Eye (tissue), 1 donor: ENCODE data around the gene CYRIA.

Source experiments
- DNase-seq: peaks from one replicate; pipeline ENCODE4 v3.0.0-alpha.2; 2015

CYRIA gene

GRCh38 chr2:16626997-16627605 lies 38.5 kb downstream of the CYRIA start:
- DNase-seq, result no peak

DNA sequence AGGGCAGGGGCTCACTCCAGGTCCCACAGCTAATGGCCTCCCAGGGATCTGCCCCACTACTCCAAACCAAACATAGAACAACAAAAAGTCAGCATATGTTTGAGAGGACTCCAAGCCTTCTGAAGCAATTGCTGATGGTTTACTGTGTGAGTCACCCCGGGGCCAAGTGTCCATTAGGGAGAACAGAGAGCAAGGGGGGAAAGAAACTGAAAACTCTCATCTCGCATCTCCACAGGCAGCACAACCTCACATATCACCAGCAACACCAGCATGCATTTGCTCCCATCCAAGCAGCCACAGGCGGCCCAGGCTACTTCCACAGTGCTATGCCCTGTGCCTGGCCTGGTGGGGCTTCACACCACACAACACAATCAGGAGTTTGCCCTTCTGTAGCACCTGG lies 39.1 kb downstream of the CYRIA start:
- DNase-seq, result no peak

- no peak for DNase-seq
Observed at GRCh38 chr2:16625759-16626158, 39.9 kb downstream of the CYRIA start.

GRCh38 chr2:16625201-16625729 lies 40.4 kb downstream of the CYRIA start:
- DNase-seq, result no peak

DNA sequence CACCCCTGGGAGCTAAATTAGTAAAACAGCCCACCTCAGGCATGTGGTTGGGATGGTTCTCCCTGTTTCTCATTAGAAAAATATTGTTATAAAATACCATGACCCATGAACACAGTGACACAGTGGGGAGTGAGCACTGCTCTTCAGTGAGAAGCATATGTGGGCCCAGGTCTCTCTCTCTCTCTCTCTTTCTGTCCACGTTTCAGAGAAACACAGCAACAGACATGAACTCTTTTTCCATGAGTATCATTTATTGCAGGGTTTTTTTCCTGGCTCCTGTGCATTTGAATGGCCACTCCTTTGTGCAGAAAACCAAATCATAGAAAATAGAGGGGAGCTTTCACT lies 41.2 kb downstream of the CYRIA start:
- no peak for DNase-seq

DNA sequence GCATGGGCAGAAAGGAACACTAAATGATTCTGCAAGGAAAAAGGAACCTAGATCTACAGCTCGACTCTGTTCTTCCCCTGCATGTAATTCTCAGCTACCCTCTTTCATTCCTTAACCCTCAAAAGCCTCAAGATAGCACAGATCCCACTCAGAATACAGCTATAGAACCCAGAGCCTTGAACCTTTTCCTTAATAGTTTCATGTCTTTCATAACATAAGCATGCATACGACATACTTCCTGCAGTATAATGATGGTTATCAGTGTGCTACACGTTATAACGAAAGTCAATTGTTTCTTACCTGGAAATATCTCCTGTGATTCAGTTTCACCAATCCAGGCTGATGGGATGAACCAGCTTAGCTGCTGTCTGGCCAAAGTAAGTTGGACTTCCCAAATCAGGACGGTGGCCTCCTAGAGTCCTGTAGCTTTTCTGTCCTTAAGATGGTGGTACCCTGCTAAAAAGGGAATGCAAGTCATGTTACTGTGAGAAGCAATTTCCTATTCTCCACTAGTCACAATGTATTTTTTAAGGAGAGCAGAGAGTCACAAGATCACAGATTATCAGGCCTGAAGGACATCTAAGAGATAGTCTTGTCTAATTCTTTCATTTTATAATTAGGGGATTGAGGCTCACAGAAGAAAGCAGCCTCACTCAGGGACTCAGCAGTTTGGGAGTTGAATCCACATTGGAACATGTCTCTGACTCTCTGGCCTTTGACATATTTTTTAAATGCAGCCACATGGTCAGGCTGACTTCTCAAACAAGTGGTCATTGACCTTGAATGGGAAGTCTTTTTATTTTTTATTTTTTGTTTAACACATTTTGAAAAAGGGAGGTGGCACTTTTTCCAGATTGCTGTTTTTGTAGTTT lies 41.8 kb downstream of the CYRIA start:
- DNase-seq, result no peak

DNA sequence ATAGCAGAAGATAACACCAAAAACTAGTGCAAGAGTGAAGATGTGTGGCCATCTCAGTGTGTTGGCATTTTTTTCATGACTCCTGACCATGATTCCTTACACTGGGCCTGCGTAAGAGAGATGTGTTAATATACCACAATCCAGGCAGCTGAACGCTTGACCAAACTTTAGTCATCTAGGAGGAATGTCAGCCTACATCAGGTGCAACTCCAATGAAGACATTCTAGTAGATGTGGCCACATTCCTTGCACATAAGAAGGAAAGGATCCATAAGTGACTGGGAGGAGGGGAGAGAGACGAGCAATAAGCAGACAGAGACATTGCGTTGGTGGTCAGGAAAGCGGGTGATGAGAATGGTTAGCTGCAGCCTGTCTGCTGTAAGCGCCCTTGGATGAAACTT lies 42.6 kb downstream of the CYRIA start:
- DNase-seq, result no peak

GRCh38 chr2:16622399-16622968 lies 43.1 kb downstream of the CYRIA start:
- DNase-seq, result no peak

DNA sequence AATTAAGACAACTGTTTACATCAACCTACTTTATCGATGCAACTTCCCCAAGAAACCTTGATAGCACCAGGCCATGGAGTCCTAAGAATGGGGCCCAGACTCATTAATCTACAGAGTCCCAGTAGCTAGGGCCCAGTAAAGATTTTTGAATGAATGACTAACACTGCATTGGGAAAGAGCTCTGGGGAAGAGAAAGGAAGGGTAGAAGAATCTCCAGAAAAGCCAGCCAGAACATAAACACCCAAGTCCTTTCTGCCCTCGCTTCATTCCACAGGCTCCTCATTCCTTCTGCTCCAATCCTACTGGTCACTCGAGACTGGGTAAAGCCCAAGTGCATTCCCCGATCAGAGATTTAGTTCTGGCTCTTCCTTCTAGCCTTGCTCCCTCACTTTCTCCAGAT lies 44.3 kb downstream of the CYRIA start:
- DNase-seq, result no peak

DNA sequence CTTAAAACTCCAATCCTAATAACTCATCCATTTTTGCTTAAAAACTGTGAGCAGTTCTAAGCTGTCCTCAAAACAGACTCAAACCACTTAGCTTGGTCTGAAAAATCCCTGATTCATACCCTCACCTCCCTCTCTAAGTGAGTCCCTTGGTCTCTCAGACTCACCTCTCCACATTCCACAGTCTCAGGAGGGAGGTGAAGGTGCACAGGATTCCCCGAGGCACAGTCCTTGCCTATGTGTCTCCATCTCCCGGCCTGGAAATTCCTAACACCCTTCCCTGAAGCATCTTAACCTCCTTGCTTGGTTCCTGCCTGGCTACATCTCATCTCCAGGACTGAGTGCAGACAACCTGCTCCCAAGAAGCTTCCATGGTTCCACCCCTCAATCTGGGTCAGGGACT lies 45.0 kb downstream of the CYRIA start:
- no peak for DNase-seq

DNA sequence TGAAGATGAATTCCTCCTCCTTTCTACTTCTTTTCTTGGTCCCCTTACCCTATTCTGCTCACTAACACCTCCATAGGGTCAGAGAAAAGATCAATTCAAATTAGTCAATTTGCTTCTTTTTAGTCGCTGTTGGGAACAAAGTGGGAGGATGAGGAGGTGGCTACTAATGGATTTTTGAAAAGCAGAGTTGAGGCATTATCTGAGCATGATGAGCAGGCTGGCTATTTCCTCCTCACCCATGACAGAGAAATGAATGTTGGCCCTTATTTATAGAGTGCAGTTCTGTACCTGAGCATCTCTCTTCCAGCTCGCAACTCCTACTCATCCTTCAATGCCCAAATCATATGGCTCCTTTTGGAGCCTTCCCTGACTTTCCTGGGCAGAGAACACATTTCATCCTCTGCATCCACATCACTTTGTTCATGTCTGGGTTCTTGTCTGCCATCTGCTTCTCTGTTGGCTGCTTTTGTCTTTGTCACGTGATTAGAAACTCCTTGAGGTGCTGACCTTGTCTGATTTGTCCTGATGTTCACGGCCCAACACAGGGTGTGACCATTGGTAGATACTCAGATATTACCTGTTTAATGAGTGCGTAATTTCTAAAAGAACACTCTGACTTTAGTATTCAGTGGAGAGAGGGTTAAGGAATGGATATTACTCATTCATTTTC lies 45.9 kb downstream of the CYRIA start:
- no peak for DNase-seq

GRCh38 chr2:16617282-16618266 lies 48.1 kb downstream of the CYRIA start:
- DNase-seq, result peak; percentile 65
